Breast epithelium (tissue), 3 donors: ENCODE data around the gene ALDOB. TPM values are rescaled to one million over a fixed set of nuclear protein-coding genes. Genes with fewer than 3 reads are reported as not detected.

Source experiments
- total RNA-seq, 3 donors: library from RNA; depleted of rRNA; stranded (reverse); fragments of >200 nt; gene quantifications; one replicate each; pipeline ENCODE4 v1.1.0, GENCODE V29; 2016

Gene ALDOB
- total RNA-seq, 3 donors from 2014 or later = 0.66 TPM; not detected in 2

Other genes starting within 250 kb of the ALDOB start
- gene BAAT, start 50.8 kb downstream of the ALDOB start, total RNA-seq = under 1 TPM in 1 of 3 donors, not detected in 2; 0.16 TPM
- 10 to 100 TPM in 2 of 3 donors, 1 to 10 TPM in 1; 9.4 to 21.2 (median 14.7) TPM for gene MRPL50, start 37.2 kb downstream of the ALDOB start, total RNA-seq
- gene ZNF189, start 36.9 kb downstream of the ALDOB start, total RNA-seq = 10 to 100 TPM; 20.2 to 32.1 (median 23.9) TPM
- 10 to 100 TPM; 24.6 to 31.5 (median 29.9) TPM for gene RNF20, start 98.1 kb upstream of the ALDOB start, total RNA-seq
- gene PPP3R2, start 159.2 kb upstream of the ALDOB start, total RNA-seq = not detected